ENCODE data around the gene SNX1. TPM values are rescaled to one million over a fixed set of nuclear protein-coding genes. Genes with fewer than 3 reads are reported as not detected.

Gene SNX1
- polyA plus RNA-seq, 1 donor from 2014 or later = 44.7 TPM

DNA sequence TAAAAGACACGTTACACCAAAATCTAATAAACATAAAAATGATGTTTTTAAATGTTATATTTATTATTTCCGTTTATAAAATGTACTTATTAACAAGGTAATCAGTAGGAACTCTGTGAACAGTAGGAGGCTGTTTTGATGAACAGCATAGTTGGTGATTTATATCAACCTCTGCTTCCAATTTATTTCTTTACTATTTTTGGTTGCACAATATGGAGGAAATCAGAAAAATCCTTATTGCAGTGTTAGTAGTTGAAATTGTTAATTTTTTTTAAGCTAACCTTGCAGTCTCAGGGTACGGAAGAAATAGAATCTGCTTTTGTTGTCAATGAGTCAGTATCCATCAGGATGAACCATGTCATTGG is 50.7 kb downstream of the SNX1 start:
- no peak overlapping the region for H3K4me3 ChIP-seq (ENCODE audit: low read length)
- no peaks in the 10 kb centered on the region for H3K79me2 ChIP-seq (replicated peaks; ENCODE audit: insufficient read depth, low read length)
- H3K27ac ChIP-seq (ENCODE audit: low read length) = no peak overlapping the region
- peaks cover 7% of the 10 kb centered on the region for H3K27me3 ChIP-seq (ENCODE audit: insufficient read depth, low read depth, low read length)
- H3F3A ChIP-seq (ENCODE audit: insufficient read depth, low read length, poor library complexity, severe bottlenecking) = no peaks in the 10 kb centered on the region
- no peak overlapping the region for H3K4me2 ChIP-seq (ENCODE audit: low read length)
- H2AFZ ChIP-seq (ENCODE audit: low read depth, low read length) = no peak overlapping the region
- no peak overlapping the region for H3K9ac ChIP-seq (ENCODE audit: low read length)
- H3K9me2 ChIP-seq (ENCODE audit: insufficient read depth, low read length) = no peaks in the 10 kb centered on the region
- TF ChIP-seq, protein P1, sequence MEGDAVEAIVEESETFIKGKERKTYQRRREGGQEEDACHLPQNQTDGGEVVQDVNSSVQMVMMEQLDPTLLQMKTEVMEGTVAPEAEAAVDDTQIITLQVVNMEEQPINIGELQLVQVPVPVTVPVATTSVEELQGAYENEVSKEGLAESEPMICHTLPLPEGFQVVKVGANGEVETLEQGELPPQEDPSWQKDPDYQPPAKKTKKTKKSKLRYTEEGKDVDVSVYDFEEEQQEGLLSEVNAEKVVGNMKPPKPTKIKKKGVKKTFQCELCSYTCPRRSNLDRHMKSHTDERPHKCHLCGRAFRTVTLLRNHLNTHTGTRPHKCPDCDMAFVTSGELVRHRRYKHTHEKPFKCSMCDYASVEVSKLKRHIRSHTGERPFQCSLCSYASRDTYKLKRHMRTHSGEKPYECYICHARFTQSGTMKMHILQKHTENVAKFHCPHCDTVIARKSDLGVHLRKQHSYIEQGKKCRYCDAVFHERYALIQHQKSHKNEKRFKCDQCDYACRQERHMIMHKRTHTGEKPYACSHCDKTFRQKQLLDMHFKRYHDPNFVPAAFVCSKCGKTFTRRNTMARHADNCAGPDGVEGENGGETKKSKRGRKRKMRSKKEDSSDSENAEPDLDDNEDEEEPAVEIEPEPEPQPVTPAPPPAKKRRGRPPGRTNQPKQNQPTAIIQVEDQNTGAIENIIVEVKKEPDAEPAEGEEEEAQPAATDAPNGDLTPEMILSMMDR (IDR thresholded peaks at IDR 0.05; ENCODE audit: poor library complexity, severe bottlenecking) = no peak
- no peak for TF ChIP-seq EZH2 (IDR thresholded peaks at IDR 0.05; ENCODE audit: borderline replicate concordance, insufficient read depth, low read length, poor library complexity, severe bottlenecking)
- TF ChIP-seq POLR2AphosphoS5 (IDR thresholded peaks at IDR 0.05) = no peak
- TF ChIP-seq TAF1 (IDR thresholded peaks at IDR 0.05; ENCODE audit: low read depth) = no peak
- no peak for TF ChIP-seq SMC3 (conservative IDR thresholded peaks at IDR 0.05; ENCODE audit: poor library complexity)
- TF ChIP-seq MXI1 (conservative IDR thresholded peaks at IDR 0.05; ENCODE audit: poor library complexity, severe bottlenecking) = no peak
- no peak for TF ChIP-seq RAD21 (conservative IDR thresholded peaks at IDR 0.05)
- TF ChIP-seq, protein P2, sequence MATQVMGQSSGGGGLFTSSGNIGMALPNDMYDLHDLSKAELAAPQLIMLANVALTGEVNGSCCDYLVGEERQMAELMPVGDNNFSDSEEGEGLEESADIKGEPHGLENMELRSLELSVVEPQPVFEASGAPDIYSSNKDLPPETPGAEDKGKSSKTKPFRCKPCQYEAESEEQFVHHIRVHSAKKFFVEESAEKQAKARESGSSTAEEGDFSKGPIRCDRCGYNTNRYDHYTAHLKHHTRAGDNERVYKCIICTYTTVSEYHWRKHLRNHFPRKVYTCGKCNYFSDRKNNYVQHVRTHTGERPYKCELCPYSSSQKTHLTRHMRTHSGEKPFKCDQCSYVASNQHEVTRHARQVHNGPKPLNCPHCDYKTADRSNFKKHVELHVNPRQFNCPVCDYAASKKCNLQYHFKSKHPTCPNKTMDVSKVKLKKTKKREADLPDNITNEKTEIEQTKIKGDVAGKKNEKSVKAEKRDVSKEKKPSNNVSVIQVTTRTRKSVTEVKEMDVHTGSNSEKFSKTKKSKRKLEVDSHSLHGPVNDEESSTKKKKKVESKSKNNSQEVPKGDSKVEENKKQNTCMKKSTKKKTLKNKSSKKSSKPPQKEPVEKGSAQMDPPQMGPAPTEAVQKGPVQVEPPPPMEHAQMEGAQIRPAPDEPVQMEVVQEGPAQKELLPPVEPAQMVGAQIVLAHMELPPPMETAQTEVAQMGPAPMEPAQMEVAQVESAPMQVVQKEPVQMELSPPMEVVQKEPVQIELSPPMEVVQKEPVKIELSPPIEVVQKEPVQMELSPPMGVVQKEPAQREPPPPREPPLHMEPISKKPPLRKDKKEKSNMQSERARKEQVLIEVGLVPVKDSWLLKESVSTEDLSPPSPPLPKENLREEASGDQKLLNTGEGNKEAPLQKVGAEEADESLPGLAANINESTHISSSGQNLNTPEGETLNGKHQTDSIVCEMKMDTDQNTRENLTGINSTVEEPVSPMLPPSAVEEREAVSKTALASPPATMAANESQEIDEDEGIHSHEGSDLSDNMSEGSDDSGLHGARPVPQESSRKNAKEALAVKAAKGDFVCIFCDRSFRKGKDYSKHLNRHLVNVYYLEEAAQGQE (IDR thresholded peaks at IDR 0.05; ENCODE audit: borderline replicate concordance) = no peak
- no peak for TF ChIP-seq EP300 (conservative IDR thresholded peaks at IDR 0.05; ENCODE audit: poor library complexity, severe bottlenecking)
- no peaks in the 10 kb centered on the region for H3K9me3 ChIP-seq (ENCODE audit: low read length)
- no peaks in the 10 kb centered on the region for H4K20me1 ChIP-seq (ENCODE audit: insufficient read depth)
- H3K36me3 ChIP-seq (ENCODE audit: insufficient read depth, low read length) = no peaks in the 10 kb centered on the region

DNA sequence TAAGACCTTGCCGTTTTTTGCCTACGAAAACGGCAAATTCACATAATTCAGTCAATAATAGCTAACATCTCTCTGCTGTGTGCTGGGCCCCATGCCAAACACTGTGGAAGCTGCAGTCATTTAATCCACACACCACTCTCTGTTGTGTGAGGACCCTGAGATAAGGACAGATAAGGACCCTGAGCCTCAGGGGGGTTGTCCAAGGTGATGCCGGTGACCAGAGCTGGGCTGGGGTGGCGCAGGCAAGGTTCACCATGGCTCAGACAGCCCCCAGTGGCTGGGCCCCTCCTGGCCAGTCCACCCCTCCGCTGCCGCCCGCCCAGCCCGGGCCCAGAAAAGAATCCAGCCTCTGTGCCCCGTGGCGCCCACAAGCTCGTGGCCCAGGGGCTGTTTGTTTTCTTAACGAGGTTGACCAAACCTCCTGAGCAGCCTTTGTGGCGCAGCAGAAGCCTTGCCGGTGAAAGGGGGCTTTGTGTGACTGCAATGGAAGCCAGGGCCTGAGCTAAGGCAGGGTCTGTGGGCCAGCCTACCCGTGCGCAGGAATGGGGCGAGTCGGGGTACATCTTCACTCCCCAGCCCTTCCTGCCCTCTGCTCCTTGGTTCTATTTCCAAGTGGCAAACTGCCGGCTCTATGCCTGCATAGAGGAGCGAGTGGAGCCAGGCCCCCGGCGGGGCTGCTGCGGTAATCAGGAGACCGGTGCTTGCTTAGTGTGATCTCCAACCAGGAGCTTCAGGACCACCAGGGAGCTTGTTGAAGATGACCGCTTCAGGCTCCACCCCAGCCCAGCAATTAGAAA is 51.3 kb downstream of the SNX1 start:
- Histone ChIP-seq H3K9ac (ENCODE audit: low read length) (no peak overlapping the region), H3F3A (ENCODE audit: insufficient read depth, low read length, poor library complexity, severe bottlenecking) (no peaks in the 10 kb centered on the region), H3K9me2 (ENCODE audit: insufficient read depth, low read length) (no peaks in the 10 kb centered on the region), H3K4me3 (ENCODE audit: low read length) (no peak overlapping the region), H3K79me2 (replicated peaks; ENCODE audit: insufficient read depth, low read length) (no peaks in the 10 kb centered on the region), H3K4me2 (ENCODE audit: low read length) (no peak overlapping the region), H3K27ac (ENCODE audit: low read length) (no peak overlapping the region), H4K20me1 (ENCODE audit: insufficient read depth) (no peaks in the 10 kb centered on the region), H2AFZ (ENCODE audit: low read depth, low read length) (no peak overlapping the region), H3K9me3 (ENCODE audit: low read length) (no peaks in the 10 kb centered on the region), H3K36me3 (ENCODE audit: insufficient read depth, low read length) (no peaks in the 10 kb centered on the region), H3K27me3 (ENCODE audit: insufficient read depth, low read depth, low read length) (peaks cover 13% of the 10 kb centered on the region)
- TF ChIP-seq TAF1 (IDR thresholded peaks at IDR 0.05; ENCODE audit: low read depth) (no peak), EP300 (conservative IDR thresholded peaks at IDR 0.05; ENCODE audit: poor library complexity, severe bottlenecking) (no peak), EZH2 (IDR thresholded peaks at IDR 0.05; ENCODE audit: borderline replicate concordance, insufficient read depth, low read length, poor library complexity, severe bottlenecking) (no peak), POLR2AphosphoS5 (IDR thresholded peaks at IDR 0.05) (no peak), RAD21 (conservative IDR thresholded peaks at IDR 0.05) (no peak), MXI1 (conservative IDR thresholded peaks at IDR 0.05; ENCODE audit: poor library complexity, severe bottlenecking) (no peak), SMC3 (conservative IDR thresholded peaks at IDR 0.05; ENCODE audit: poor library complexity) (no peak)
- TF ChIP-seq, protein P2 (IDR thresholded peaks at IDR 0.05; ENCODE audit: borderline replicate concordance) = no peak
- TF ChIP-seq, protein P1 (IDR thresholded peaks at IDR 0.05; ENCODE audit: poor library complexity, severe bottlenecking) = no peak
